Mucosa of stomach (tissue), 1 donor: ENCODE measurements around the gene KIFC3.
"Not testable (repeated sequence)": the region's sequence is repeated elsewhere in the genome, so short reads cannot be mapped to it uniquely, and the experiment has no call there.

Experiments used
- H3K27me3 ChIP-seq: one replicate; pipeline ENCODE4 v1.7.0; 2013; ENCODE audit warnings: mild to moderate bottlenecking, low read length; ENCODE audit not compliant: control insufficient read depth, insufficient read depth
- H3K36me3 ChIP-seq: one replicate; pipeline ENCODE4 v1.7.0; 2013; ENCODE audit warnings: low read length; ENCODE audit not compliant: control insufficient read depth, insufficient read depth
- H3K4me1 ChIP-seq: one replicate; pipeline ENCODE4 v1.7.0; 2013; ENCODE audit warnings: mild to moderate bottlenecking, low read length; ENCODE audit not compliant: control insufficient read depth, insufficient read depth
- H3K4me3 ChIP-seq: one replicate; pipeline ENCODE4 v1.7.0; 2013; ENCODE audit warnings: low read length
- H3K9ac ChIP-seq: one replicate; pipeline ENCODE4 v1.7.0; 2013; ENCODE audit warnings: mild to moderate bottlenecking, low read length, moderate library complexity
- H3K9me3 ChIP-seq: one replicate; pipeline ENCODE4 v1.7.0; 2013; ENCODE audit warnings: mild to moderate bottlenecking, low read length, moderate library complexity; ENCODE audit not compliant: control insufficient read depth
- donor health status: Pancreatic carcinoma.

Gene KIFC3

GRCh38 chr16:57798267-57798810, 4.0 kb downstream of the KIFC3 start:
- peaks cover 38% of the 10 kb centered on the region for H3K4me1 ChIP-seq
- no peak overlapping the region for H3K4me3 ChIP-seq
- H3K9me3 ChIP-seq = no peaks in the 10 kb centered on the region
- no peak overlapping the region for H3K9ac ChIP-seq
- no peaks in the 10 kb centered on the region for H3K36me3 ChIP-seq
- H3K27me3 ChIP-seq = peaks cover 3% of the 10 kb centered on the region

GRCh38 chr16:57797526-57798266, 4.6 kb downstream of the KIFC3 start:
- no peak overlapping the region for H3K4me3 ChIP-seq
- H3K27me3 ChIP-seq = peaks cover 3% of the 10 kb centered on the region
- H3K4me1 ChIP-seq = peaks cover 32% of the 10 kb centered on the region
- H3K36me3 ChIP-seq = no peaks in the 10 kb centered on the region
- peak overlapping the region; percentile 27 for H3K9ac ChIP-seq
- H3K9me3 ChIP-seq = no peaks in the 10 kb centered on the region

- H3K4me3 ChIP-seq = no peak overlapping the region
- H3K4me1 ChIP-seq = peaks cover 29% of the 10 kb centered on the region
- peaks cover 3% of the 10 kb centered on the region for H3K27me3 ChIP-seq
Observed at GRCh38 chr16:57797216-57797525, 5.1 kb downstream of the KIFC3 start.

GRCh38 chr16:57796014-57796413, 6.3 kb downstream of the KIFC3 start:
- H3K27me3 ChIP-seq, H3K36me3 ChIP-seq, H3K4me3 ChIP-seq, H3K9ac ChIP-seq, H3K9me3 ChIP-seq: not testable (repeated sequence)
- H3K4me1 ChIP-seq = peaks cover 18% of the 10 kb centered on the region

More at GRCh38 chr16:57797216-57797525, 5.1 kb downstream of the KIFC3 start:
- Histone ChIP-seq H3K9ac (peak overlapping the region; percentile 27), H3K36me3 (no peaks in the 10 kb centered on the region), H3K9me3 (no peaks in the 10 kb centered on the region)

- Histone ChIP-seq H3K36me3 (no peaks in the 10 kb centered on the region), H3K9me3 (no peaks in the 10 kb centered on the region), H3K4me1 (peaks cover 13% of the 10 kb centered on the region), H3K27me3 (peaks cover 3% of the 10 kb centered on the region), H3K4me3 (no peak overlapping the region), H3K9ac (no peak overlapping the region)
Observed at GRCh38 chr16:57795431-57795878, 6.8 kb downstream of the KIFC3 start.

- H3K27me3 ChIP-seq = no peaks in the 10 kb centered on the region
- H3K9me3 ChIP-seq = no peaks in the 10 kb centered on the region
- H3K9ac ChIP-seq = no peak overlapping the region
- H3K4me3 ChIP-seq = no peak overlapping the region
- H3K36me3 ChIP-seq = no peaks in the 10 kb centered on the region
- peaks cover 9% of the 10 kb centered on the region for H3K4me1 ChIP-seq
Observed at GRCh38 chr16:57794849-57795430, 7.4 kb downstream of the KIFC3 start.

- Histone ChIP-seq H3K36me3 (no peaks in the 10 kb centered on the region), H3K4me1 (peaks cover 12% of the 10 kb centered on the region), H3K27me3 (no peaks in the 10 kb centered on the region), H3K9me3 (no peaks in the 10 kb centered on the region), H3K9ac (no peak overlapping the region), H3K4me3 (no peak overlapping the region)
Observed at GRCh38 chr16:57791893-57792461, 10.3 kb downstream of the KIFC3 start.

- H3K36me3 ChIP-seq = no peaks in the 10 kb centered on the region
- peaks cover 19% of the 10 kb centered on the region for H3K4me1 ChIP-seq
Observed at GRCh38 chr16:57791195-57791892, 10.9 kb downstream of the KIFC3 start.

GRCh38 chr16:57788951-57789350, 13.3 kb downstream of the KIFC3 start:
- H3K9ac ChIP-seq = no peak overlapping the region

More at GRCh38 chr16:57791195-57791892, 10.9 kb downstream of the KIFC3 start:
- no peak overlapping the region for H3K4me3 ChIP-seq
- H3K27me3 ChIP-seq = no peaks in the 10 kb centered on the region
- no peak overlapping the region for H3K9ac ChIP-seq
- no peaks in the 10 kb centered on the region for H3K9me3 ChIP-seq

GRCh38 chr16:57788252-57788841, 13.9 kb downstream of the KIFC3 start:
- no peak overlapping the region for H3K9ac ChIP-seq
- no peak overlapping the region for H3K4me3 ChIP-seq
- no peaks in the 10 kb centered on the region for H3K36me3 ChIP-seq
- H3K4me1 ChIP-seq = peaks cover 15% of the 10 kb centered on the region
- no peaks in the 10 kb centered on the region for H3K9me3 ChIP-seq
- H3K27me3 ChIP-seq = no peaks in the 10 kb centered on the region

More at GRCh38 chr16:57788951-57789350, 13.3 kb downstream of the KIFC3 start:
- no peaks in the 10 kb centered on the region for H3K9me3 ChIP-seq
- H3K27me3 ChIP-seq = no peaks in the 10 kb centered on the region
- H3K4me1 ChIP-seq = peaks cover 15% of the 10 kb centered on the region
- H3K36me3 ChIP-seq = no peaks in the 10 kb centered on the region
- H3K4me3 ChIP-seq = no peak overlapping the region

- Histone ChIP-seq H3K27me3 (no peaks in the 10 kb centered on the region), H3K36me3 (no peaks in the 10 kb centered on the region), H3K4me1 (peaks cover 15% of the 10 kb centered on the region), H3K9me3 (no peaks in the 10 kb centered on the region), H3K9ac (no peak overlapping the region), H3K4me3 (no peak overlapping the region)
Observed at GRCh38 chr16:57787519-57787905, 14.8 kb downstream of the KIFC3 start.
